HepG2 (cell line): Measurements from ENCODE around the gene DDN. TPM values are rescaled to one million over a fixed set of nuclear protein-coding genes. Genes with fewer than 3 reads are reported as not detected.

Experiments used
- MED8 ChIP-seq: sonication (generic); formaldehyde crosslinking; IDR thresholded peaks from 2 replicates; pipeline ENCODE4 v1.8.1; 2023; ENCODE audit warnings: mild to moderate bottlenecking, missing genetic modification reagents; ENCODE audit not compliant: insufficient replicate concordance
- NR2F1 ChIP-seq, 2 experiments: fragments of 450-650 bp in 1 of 2; formaldehyde crosslinking in 1 of 2; IDR thresholded peaks; 2 replicates each; pipeline versions ENCODE4 v1.5.0 to v1.6.1; 2016 to 2020; ENCODE audit warnings: mild to moderate bottlenecking in 1 of 2, missing compliant biosample characterization in 1 of 2, missing genetic modification reagents in 1 of 2, moderate library complexity in 1 of 2
- ONECUT2 ChIP-seq: sonication (generic); formaldehyde crosslinking; IDR thresholded peaks from 2 replicates; pipeline ENCODE4 v1.4.0; 2020; ENCODE audit warnings: missing genetic modification reagents
- ZFP41 ChIP-seq: sonication (generic); formaldehyde crosslinking; IDR thresholded peaks from 2 replicates; pipeline ENCODE4 v1.4.0; 2020; ENCODE audit warnings: mild to moderate bottlenecking, missing genetic modification reagents, borderline replicate concordance
- ZFP62 ChIP-seq: sonication (generic); formaldehyde crosslinking; IDR thresholded peaks from 2 replicates; pipeline ENCODE4 v1.4.0; 2020; ENCODE audit warnings: missing genetic modification reagents
- ZNF230 ChIP-seq: sonication (generic); formaldehyde crosslinking; IDR thresholded peaks from 2 replicates; pipeline ENCODE4 v1.4.0; 2020; ENCODE audit warnings: mild to moderate bottlenecking, missing genetic modification reagents
- ZNF256 ChIP-seq: sonication (generic); formaldehyde crosslinking; conservative IDR thresholded peaks from 2 replicates; pipeline ENCODE4 v1.4.0; 2020; ENCODE audit warnings: missing genetic modification reagents
- ZNF652 ChIP-seq: IDR thresholded peaks from 2 replicates; pipeline ENCODE4 v1.6.1; 2016; ENCODE audit warnings: low read depth, borderline replicate concordance
- ZSCAN25 ChIP-seq: sonication (generic); formaldehyde crosslinking; IDR thresholded peaks from 2 replicates; pipeline ENCODE4 v1.8.0; 2022; ENCODE audit warnings: mild to moderate bottlenecking, missing genetic modification reagents
- polyA plus RNA-seq, 8 experiments: library from polyadenylated mRNA; depleted of rRNA in 3 of 8; stranded (reverse) in 7 of 8; unstranded in 1 of 8; fragments of >200 nt; fragmentation: Illumina TruSeq in 4 of 8; extraction: Trizol in 4 of 8; gene quantifications; 2 replicates each; pipeline versions ENCODE4 v1.2.1 to v1.2.3, GENCODE V29; 2011 to 2016; ENCODE audit warnings: low read depth in 4 of 8, missing spikeins in 1 of 8, mixed read lengths in 1 of 8; ENCODE audit not compliant: insufficient read depth in 1 of 8
- total RNA-seq, 5 experiments: library from RNA; depleted of rRNA; stranded (reverse); fragments of >200 nt; fragmentation: Illumina TruSeq; extraction: Trizol; gene quantifications; 2 replicates each; pipeline ENCODE4 v1.2.3, GENCODE V29; 2016; ENCODE audit warnings: low read depth in 1 of 5
- TF ChIP-seq, protein P1 (sequence below): sonication (generic); formaldehyde crosslinking; IDR thresholded peaks from 2 replicates; pipeline ENCODE4 v1.4.0; 2020; ENCODE audit warnings: mild to moderate bottlenecking, missing genetic modification reagents, borderline replicate concordance
- TF ChIP-seq, protein P2 (sequence below): sonication (generic); formaldehyde crosslinking; conservative IDR thresholded peaks from 2 replicates; pipeline ENCODE4 v1.8.0; 2022; ENCODE audit warnings: low read depth, missing genetic modification reagents
- TF ChIP-seq, protein P3 (sequence below): IDR thresholded peaks from 2 replicates; pipeline ENCODE4 v1.6.1; 2016; ENCODE audit warnings: control low read depth
- TF ChIP-seq, protein P4 (sequence below): sonication (generic); formaldehyde crosslinking; IDR thresholded peaks from 2 replicates; pipeline ENCODE4 v1.8.1; 2023; ENCODE audit warnings: mild to moderate bottlenecking, missing genetic modification reagents
- TF ChIP-seq, protein P5 (sequence below): sonication (generic); formaldehyde crosslinking; IDR thresholded peaks from 2 replicates; pipeline ENCODE4 v1.4.0; 2020; ENCODE audit warnings: low read depth, mild to moderate bottlenecking, missing genetic modification reagents
- TF ChIP-seq, protein P6 (sequence below): sonication (generic); formaldehyde crosslinking; IDR thresholded peaks from 2 replicates; pipeline ENCODE4 v1.4.0; 2020; ENCODE audit warnings: mild to moderate bottlenecking, missing genetic modification reagents

DDN gene
- total and polyA plus RNA-seq, 2 of the 13 experiments (the other 11 are each of a cell fraction or from before 2014, with no cell fraction given), result 0.24 to 0.53 TPM

DNA sequence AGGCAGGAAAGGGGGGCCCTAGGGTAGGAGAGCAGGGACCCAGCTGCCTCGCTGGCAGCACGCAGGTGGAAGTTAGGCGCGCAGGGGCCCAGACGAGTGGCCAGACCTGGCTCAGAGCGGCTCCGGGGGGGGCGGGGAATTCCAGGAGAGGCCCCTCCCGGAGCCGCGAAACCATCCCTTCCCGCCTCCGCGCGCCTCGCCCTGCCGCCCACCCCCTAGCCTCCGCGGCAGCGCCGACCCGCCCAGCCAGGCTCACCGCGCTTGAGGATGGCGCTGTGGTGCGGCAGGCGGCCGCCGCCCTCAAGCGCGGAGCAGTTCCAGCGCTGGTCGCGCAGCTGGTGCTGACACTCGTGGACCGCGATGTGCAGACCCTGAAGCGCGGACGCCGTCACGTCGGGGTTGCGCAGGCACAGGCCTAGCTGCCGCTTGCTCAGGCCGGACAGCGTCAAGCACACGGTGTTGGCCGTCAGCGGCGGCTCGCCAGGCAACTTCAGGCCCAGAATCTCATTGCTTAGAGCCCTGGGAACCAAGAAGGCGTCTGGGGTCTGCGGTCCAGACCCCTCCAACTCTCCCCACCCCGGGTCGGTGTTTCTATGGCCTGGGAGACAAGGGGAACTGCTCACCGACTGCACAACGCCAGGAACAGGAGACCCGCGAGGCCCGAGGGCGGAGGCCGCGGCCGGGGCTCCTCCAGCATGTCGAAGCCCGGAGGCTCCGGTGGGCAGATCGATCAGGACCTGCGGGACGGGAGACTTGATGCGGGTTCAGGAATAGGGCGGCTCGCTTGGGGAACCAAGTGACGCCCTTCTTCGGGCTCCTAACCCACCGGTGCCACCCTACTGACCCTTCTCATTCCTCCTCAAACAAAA, 29.1 kb downstream of the DDN start (continued):
- TF ChIP-seq, protein P1, sequence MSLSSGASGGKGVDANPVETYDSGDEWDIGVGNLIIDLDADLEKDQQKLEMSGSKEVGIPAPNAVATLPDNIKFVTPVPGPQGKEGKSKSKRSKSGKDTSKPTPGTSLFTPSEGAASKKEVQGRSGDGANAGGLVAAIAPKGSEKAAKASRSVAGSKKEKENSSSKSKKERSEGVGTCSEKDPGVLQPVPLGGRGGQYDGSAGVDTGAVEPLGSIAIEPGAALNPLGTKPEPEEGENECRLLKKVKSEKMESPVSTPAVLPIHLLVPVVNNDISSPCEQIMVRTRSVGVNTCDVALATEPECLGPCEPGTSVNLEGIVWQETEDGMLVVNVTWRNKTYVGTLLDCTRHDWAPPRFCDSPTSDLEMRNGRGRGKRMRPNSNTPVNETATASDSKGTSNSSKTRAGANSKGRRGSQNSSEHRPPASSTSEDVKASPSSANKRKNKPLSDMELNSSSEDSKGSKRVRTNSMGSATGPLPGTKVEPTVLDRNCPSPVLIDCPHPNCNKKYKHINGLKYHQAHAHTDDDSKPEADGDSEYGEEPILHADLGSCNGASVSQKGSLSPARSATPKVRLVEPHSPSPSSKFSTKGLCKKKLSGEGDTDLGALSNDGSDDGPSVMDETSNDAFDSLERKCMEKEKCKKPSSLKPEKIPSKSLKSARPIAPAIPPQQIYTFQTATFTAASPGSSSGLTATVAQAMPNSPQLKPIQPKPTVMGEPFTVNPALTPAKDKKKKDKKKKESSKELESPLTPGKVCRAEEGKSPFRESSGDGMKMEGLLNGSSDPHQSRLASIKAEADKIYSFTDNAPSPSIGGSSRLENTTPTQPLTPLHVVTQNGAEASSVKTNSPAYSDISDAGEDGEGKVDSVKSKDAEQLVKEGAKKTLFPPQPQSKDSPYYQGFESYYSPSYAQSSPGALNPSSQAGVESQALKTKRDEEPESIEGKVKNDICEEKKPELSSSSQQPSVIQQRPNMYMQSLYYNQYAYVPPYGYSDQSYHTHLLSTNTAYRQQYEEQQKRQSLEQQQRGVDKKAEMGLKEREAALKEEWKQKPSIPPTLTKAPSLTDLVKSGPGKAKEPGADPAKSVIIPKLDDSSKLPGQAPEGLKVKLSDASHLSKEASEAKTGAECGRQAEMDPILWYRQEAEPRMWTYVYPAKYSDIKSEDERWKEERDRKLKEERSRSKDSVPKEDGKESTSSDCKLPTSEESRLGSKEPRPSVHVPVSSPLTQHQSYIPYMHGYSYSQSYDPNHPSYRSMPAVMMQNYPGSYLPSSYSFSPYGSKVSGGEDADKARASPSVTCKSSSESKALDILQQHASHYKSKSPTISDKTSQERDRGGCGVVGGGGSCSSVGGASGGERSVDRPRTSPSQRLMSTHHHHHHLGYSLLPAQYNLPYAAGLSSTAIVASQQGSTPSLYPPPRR (CRISPR knock-in tag), result no peak
- TF ChIP-seq ZFP41 (CRISPR knock-in tag) (no peak), NR2F1 (CRISPR knock-in tag; IDR thresholded peaks at IDR 0.05) (no peak), ZNF652 (CRISPR knock-in tag) (no peak), ZSCAN25 (CRISPR knock-in tag) (no peak), ZNF256 (CRISPR knock-in tag) (no peak), ZNF230 (CRISPR knock-in tag) (no peak), ONECUT2 (CRISPR knock-in tag) (no peak), ZFP62 (no peak), MED8 (CRISPR knock-in tag) (no peak)
- TF ChIP-seq, protein P2, sequence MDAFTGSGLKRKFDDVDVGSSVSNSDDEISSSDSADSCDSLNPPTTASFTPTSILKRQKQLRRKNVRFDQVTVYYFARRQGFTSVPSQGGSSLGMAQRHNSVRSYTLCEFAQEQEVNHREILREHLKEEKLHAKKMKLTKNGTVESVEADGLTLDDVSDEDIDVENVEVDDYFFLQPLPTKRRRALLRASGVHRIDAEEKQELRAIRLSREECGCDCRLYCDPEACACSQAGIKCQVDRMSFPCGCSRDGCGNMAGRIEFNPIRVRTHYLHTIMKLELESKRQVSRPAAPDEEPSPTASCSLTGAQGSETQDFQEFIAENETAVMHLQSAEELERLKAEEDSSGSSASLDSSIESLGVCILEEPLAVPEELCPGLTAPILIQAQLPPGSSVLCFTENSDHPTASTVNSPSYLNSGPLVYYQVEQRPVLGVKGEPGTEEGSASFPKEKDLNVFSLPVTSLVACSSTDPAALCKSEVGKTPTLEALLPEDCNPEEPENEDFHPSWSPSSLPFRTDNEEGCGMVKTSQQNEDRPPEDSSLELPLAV (CRISPR knock-in tag), result no peak
- TF ChIP-seq, protein P3, sequence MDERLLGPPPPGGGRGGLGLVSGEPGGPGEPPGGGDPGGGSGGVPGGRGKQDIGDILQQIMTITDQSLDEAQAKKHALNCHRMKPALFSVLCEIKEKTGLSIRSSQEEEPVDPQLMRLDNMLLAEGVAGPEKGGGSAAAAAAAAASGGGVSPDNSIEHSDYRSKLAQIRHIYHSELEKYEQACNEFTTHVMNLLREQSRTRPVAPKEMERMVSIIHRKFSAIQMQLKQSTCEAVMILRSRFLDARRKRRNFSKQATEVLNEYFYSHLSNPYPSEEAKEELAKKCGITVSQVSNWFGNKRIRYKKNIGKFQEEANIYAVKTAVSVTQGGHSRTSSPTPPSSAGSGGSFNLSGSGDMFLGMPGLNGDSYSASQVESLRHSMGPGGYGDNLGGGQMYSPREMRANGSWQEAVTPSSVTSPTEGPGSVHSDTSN, result no peak
- TF ChIP-seq, protein P4, sequence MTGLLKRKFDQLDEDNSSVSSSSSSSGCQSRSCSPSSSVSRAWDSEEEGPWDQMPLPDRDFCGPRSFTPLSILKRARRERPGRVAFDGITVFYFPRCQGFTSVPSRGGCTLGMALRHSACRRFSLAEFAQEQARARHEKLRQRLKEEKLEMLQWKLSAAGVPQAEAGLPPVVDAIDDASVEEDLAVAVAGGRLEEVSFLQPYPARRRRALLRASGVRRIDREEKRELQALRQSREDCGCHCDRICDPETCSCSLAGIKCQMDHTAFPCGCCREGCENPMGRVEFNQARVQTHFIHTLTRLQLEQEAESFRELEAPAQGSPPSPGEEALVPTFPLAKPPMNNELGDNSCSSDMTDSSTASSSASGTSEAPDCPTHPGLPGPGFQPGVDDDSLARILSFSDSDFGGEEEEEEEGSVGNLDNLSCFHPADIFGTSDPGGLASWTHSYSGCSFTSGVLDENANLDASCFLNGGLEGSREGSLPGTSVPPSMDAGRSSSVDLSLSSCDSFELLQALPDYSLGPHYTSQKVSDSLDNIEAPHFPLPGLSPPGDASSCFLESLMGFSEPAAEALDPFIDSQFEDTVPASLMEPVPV (CRISPR knock-in tag), result no peak
- TF ChIP-seq, protein P5, sequence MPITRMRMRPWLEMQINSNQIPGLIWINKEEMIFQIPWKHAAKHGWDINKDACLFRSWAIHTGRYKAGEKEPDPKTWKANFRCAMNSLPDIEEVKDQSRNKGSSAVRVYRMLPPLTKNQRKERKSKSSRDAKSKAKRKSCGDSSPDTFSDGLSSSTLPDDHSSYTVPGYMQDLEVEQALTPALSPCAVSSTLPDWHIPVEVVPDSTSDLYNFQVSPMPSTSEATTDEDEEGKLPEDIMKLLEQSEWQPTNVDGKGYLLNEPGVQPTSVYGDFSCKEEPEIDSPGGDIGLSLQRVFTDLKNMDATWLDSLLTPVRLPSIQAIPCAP (CRISPR knock-in tag), result no peak
- TF ChIP-seq, protein P6, sequence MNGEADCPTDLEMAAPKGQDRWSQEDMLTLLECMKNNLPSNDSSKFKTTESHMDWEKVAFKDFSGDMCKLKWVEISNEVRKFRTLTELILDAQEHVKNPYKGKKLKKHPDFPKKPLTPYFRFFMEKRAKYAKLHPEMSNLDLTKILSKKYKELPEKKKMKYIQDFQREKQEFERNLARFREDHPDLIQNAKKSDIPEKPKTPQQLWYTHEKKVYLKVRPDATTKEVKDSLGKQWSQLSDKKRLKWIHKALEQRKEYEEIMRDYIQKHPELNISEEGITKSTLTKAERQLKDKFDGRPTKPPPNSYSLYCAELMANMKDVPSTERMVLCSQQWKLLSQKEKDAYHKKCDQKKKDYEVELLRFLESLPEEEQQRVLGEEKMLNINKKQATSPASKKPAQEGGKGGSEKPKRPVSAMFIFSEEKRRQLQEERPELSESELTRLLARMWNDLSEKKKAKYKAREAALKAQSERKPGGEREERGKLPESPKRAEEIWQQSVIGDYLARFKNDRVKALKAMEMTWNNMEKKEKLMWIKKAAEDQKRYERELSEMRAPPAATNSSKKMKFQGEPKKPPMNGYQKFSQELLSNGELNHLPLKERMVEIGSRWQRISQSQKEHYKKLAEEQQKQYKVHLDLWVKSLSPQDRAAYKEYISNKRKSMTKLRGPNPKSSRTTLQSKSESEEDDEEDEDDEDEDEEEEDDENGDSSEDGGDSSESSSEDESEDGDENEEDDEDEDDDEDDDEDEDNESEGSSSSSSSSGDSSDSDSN (CRISPR knock-in tag), result peak; percentile 49; the same call in 1 of the 2 replicates
